C4-2B (cell line): ENCODE data around the gene PHAF1.
A peak's percentile ranks its signal among the peaks of the same experiment; 100 is the strongest.

Experiments used
- ZFX ChIP-seq: fragments of 450-650 bp; IDR thresholded peaks from 2 replicates; pipeline ENCODE4 v1.6.1; 2017
- TF ChIP-seq, protein P1 (sequence below): fragments of 450-650 bp; conservative IDR thresholded peaks from 2 replicates; pipeline ENCODE4 v1.5.1; 2017; ENCODE audit warnings: mild to moderate bottlenecking

- TF ChIP-seq, protein P1, sequence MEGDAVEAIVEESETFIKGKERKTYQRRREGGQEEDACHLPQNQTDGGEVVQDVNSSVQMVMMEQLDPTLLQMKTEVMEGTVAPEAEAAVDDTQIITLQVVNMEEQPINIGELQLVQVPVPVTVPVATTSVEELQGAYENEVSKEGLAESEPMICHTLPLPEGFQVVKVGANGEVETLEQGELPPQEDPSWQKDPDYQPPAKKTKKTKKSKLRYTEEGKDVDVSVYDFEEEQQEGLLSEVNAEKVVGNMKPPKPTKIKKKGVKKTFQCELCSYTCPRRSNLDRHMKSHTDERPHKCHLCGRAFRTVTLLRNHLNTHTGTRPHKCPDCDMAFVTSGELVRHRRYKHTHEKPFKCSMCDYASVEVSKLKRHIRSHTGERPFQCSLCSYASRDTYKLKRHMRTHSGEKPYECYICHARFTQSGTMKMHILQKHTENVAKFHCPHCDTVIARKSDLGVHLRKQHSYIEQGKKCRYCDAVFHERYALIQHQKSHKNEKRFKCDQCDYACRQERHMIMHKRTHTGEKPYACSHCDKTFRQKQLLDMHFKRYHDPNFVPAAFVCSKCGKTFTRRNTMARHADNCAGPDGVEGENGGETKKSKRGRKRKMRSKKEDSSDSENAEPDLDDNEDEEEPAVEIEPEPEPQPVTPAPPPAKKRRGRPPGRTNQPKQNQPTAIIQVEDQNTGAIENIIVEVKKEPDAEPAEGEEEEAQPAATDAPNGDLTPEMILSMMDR: no peak
- TF ChIP-seq ZFX: 0 out of 2 replicates have a peak, but pooled peaks have one; percentile 11
Measured at GRCh38 chr16:67183627-67184452, 74.1 kb downstream of the PHAF1 start, which contains the start of gene MATCAP1.
